HFFc6 (cell line): ENCODE measurements around the gene AP1M2. TPM values are rescaled to one million over a fixed set of nuclear protein-coding genes. Genes with fewer than 3 reads are reported as not detected.

Experiments
- DNase-seq: peaks from one replicate; pipeline ENCODE4 v3.0.0-alpha.2; 2018
- H3K27ac Mint-ChIP-seq: 2 replicates; pipeline ENCODE4 v1.8.0; 2020; ENCODE audit warnings: mild to moderate bottlenecking, mixed read lengths
- H3K27me3 Mint-ChIP-seq: 2 replicates; pipeline ENCODE4 v1.8.0; 2021; ENCODE audit warnings: mild to moderate bottlenecking, moderate library complexity, mixed read lengths; ENCODE audit not compliant: insufficient read depth
- H3K36me3 Mint-ChIP-seq: 2 replicates; pipeline ENCODE4 v1.8.0; 2021; ENCODE audit warnings: low read depth, mixed read lengths
- H3K4me1 Mint-ChIP-seq: 2 replicates; pipeline ENCODE4 v1.8.0; 2020; ENCODE audit warnings: low read depth, mixed read lengths
- H3K4me3 Mint-ChIP-seq: 2 replicates; pipeline ENCODE4 v1.8.0; 2020; ENCODE audit warnings: mild to moderate bottlenecking, moderate library complexity, mixed read lengths
- H3K9me3 Mint-ChIP-seq: 2 replicates; pipeline ENCODE4 v1.8.0; 2020; ENCODE audit warnings: mild to moderate bottlenecking, mixed read lengths
- long read RNA-seq: library from polyadenylated mRNA; unstranded; transcript quantifications from one replicate; pipeline ENCODE4 v2.0.0, GENCODE V29; 2019
- total RNA-seq, 6 experiments: library from RNA; stranded (reverse); fragmentation: NEBNext Ultra II Directional; extraction: Animal tissue kit (Norgen Biotek cat#: 25700); gene quantifications; 2 replicates in 1 of 6; 3 replicates in 5 of 6; pipeline ENCODE4 v1.2.3, GENCODE V29; 2021
- TF ChIP-seq, protein P1 (sequence below): fragments of 200-600 bp; sonication (generic); IDR thresholded peaks from 2 replicates; pipeline ENCODE4 v1.5.0; 2021; ENCODE audit warnings: antibody characterized with exemption, mild to moderate bottlenecking

Gene AP1M2
- total RNA-seq: 1 to 10 TPM in 1 of 6 experiments, under 1 TPM in 2, not detected in 3; 0.12 to 1.3 (median 0.59) TPM
- long read RNA-seq, partial matches to known transcripts: 1 of 1 reads
- long read RNA-seq, other reads (novel, unspliced or antisense): 0 of 1 reads

DNA sequence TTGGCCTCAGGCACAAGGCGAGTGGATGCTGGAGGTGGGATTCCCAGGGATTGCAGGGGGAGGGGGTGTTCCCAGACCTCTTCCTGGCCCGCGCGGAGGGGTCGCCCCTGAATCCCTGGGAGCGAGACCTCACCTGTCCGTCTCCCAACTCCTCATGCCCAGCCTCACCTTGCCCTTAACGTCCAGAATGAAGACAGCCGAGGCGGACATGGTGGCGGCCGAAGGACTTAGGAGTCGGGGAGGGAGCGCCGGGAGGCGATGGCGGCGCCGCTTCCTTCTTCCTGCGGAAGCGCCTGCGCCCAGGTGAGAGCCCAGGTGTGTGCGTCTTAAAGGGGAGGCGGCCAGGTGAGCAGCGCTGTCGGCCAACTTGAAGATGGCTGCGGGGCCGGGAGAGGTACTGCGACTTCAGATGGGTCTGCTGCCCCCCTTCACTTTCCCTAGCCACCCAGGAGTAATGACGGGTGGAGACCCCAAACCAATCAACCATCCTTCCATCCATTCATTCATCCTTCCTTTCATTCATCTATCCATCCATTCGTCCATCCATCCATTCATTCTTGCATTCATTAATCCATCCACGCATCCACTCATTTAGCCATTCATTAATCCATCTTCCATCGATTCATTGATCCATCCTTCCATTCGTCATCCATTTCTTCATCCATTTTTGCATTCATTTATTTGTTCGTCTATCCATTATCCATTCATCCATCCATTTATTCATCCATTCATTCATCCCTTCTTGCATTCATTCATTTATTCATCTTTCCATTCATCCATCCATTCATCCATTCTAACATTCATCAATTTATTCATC is at the start of gene AP1M2:
AP1M2 (minus strand) TSS at position 291 of the 817 bp plus-strand sequence; CDS start at position 210, 81 bp downstream.
- Mint-ChIP-seq H3K4me1 (peaks cover 8% of the 10 kb centered on the region; the same call in 1 of the 2 replicates), H3K27ac (no peak within 1 kb of the TSS), H3K9me3 (peaks cover 6% of the 10 kb centered on the region; the same call in 1 of the 2 replicates), H3K36me3 (peaks cover 7% of the 10 kb centered on the region), H3K4me3 (no peak within 1 kb of the TSS), H3K27me3 (peaks cover 24% of the 10 kb centered on the region)
- no peak for DNase-seq
- TF ChIP-seq, protein P1, sequence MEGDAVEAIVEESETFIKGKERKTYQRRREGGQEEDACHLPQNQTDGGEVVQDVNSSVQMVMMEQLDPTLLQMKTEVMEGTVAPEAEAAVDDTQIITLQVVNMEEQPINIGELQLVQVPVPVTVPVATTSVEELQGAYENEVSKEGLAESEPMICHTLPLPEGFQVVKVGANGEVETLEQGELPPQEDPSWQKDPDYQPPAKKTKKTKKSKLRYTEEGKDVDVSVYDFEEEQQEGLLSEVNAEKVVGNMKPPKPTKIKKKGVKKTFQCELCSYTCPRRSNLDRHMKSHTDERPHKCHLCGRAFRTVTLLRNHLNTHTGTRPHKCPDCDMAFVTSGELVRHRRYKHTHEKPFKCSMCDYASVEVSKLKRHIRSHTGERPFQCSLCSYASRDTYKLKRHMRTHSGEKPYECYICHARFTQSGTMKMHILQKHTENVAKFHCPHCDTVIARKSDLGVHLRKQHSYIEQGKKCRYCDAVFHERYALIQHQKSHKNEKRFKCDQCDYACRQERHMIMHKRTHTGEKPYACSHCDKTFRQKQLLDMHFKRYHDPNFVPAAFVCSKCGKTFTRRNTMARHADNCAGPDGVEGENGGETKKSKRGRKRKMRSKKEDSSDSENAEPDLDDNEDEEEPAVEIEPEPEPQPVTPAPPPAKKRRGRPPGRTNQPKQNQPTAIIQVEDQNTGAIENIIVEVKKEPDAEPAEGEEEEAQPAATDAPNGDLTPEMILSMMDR: no peak

DNA sequence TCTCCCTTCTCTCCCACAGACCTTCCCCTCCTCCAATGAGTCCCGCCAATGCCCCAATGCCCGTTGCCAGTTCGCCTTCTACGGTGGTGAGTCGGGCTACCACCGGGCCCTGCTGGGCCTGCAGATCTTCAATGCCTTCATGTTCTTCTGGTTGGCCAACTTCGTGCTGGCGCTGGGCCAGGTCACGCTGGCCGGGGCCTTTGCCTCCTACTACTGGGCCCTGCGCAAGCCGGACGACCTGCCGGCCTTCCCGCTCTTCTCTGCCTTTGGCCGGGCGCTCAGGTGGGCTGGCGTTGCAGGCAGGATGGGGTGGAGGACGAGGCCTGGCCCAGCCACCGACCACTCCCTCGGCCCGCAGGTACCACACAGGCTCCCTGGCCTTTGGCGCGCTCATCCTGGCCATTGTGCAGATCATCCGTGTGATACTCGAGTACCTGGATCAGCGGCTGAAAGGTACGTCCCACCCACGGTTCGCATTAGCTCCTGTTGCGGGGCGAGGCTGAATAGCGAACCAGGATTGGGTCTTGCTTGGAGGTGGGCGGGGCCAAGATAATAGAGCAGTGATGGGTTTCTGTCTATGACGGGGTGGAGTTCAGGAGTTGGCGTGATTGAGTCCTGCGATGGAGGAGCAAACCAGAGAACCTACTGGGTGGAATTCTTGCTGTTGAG is 49.3 kb upstream of the AP1M2 start:
- H3K4me1 Mint-ChIP-seq: no peaks in the 10 kb centered on the region
- no peak overlapping the region for H3K27ac Mint-ChIP-seq

GRCh38 chr19:10634963-10635362 is 47.9 kb upstream of the AP1M2 start:
- H3K4me3 Mint-ChIP-seq: no peak overlapping the region
- peak overlapping the region; percentile 36; the same call in 1 of the 2 replicates for H3K27ac Mint-ChIP-seq
- H3K4me1 Mint-ChIP-seq: no peaks in the 10 kb centered on the region
- TF ChIP-seq, protein P1: no peak
- peaks cover 2% of the 10 kb centered on the region for H3K27me3 Mint-ChIP-seq
- peaks cover 40% of the 10 kb centered on the region for H3K36me3 Mint-ChIP-seq
- H3K9me3 Mint-ChIP-seq: no peaks in the 10 kb centered on the region
- DNase-seq: no peak

More for the DNA sequence above, 49.3 kb upstream of the AP1M2 start:
- DNase-seq: no peak
- peaks cover 35% of the 10 kb centered on the region for H3K36me3 Mint-ChIP-seq
- peaks cover 2% of the 10 kb centered on the region for H3K27me3 Mint-ChIP-seq
- H3K9me3 Mint-ChIP-seq: no peaks in the 10 kb centered on the region
- no peak overlapping the region for H3K4me3 Mint-ChIP-seq
- TF ChIP-seq, protein P1: no peak

DNA sequence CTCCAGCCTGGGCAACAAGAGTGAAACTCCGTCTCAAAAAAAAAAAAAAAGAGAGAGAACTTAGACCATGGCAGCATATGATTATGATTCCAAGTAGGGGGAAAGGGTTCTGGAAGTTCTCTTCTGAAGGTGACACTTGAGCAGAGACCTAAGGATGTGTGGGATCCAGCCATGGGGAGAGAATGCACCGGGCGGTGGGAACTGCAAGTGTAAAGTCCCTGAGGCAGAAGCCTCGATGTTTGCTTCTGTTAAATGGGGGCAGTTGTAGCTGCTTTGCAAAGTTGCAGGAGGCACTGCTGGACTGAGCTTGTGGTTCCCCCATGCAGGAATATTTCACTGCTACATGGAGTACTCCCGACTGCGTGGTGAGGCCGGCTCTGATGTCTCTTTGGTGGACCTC is 47.3 kb upstream of the AP1M2 start:
- Mint-ChIP-seq H3K4me1 (no peaks in the 10 kb centered on the region), H3K4me3 (no peak overlapping the region), H3K36me3 (peaks cover 40% of the 10 kb centered on the region), H3K9me3 (no peaks in the 10 kb centered on the region), H3K27ac (no peak overlapping the region), H3K27me3 (peaks cover 2% of the 10 kb centered on the region)
- no peak for DNase-seq
- TF ChIP-seq, protein P1: no peak

- Mint-ChIP-seq H3K4me3 (no peak overlapping the region), H3K36me3 (peaks cover 40% of the 10 kb centered on the region), H3K4me1 (no peaks in the 10 kb centered on the region), H3K9me3 (no peaks in the 10 kb centered on the region), H3K27me3 (no peaks in the 10 kb centered on the region; the same call in 1 of the 2 replicates), H3K27ac (no peak overlapping the region)
- TF ChIP-seq, protein P1: no peak
- DNase-seq: no peak
These were observed 44.8 kb upstream of the AP1M2 start for GRCh38 chr19:10631874-10632273.
